IMR-90 (cell line): ENCODE measurements around the gene PRUNE2. TPM values are rescaled to one million over a fixed set of nuclear protein-coding genes. Genes with fewer than 3 reads are reported as not detected.

Experiments used
- ATAC-seq: fragments of 200-7000 bp; cut with Tn5 transposase; 2 replicates; pipeline ENCODE4 v1.9.1; 2020; ENCODE audit warnings: low read depth, mild to moderate bottlenecking, moderate library complexity
- BruUV-seq: library from RNA; stranded (reverse); fragments of 400-500 nt; replicated peaks from 2 replicates; lab custom pipeline; 2021; lab: Mats Ljungman, UMichigan
- CTCF ChIA-PET: fragments of 300-600 bp; formaldehyde crosslinking; extraction: SDS; loops from one replicate; lab custom pipeline; 2021; ENCODE audit warnings: antibody characterized with exemption; lab: Yijun Ruan, JAX
- POLR2A ChIA-PET: fragments of 300-600 bp; sonication (Branson Sonifier 250); formaldehyde crosslinking; loops from one replicate; lab custom pipeline; 2022; ENCODE audit warnings: antibody characterized with exemption; ENCODE audit not compliant: unreplicated experiment; lab: Charles Lee
- DNase-seq: peaks from one replicate; pipeline ENCODE4 v3.0.0; 2013
- H2AFZ ChIP-seq: replicated peaks from 2 replicates; pipeline ENCODE3; 2013; ENCODE audit warnings: low read length, mild to moderate bottlenecking; ENCODE audit not compliant: poor library complexity
- H2AK5ac ChIP-seq: 2 replicates; pipeline ENCODE4 v1.6.1; 2013; ENCODE audit warnings: low read depth, low read length, inconsistent platforms
- H2AK9ac ChIP-seq: replicated peaks from 2 replicates; pipeline ENCODE3; 2013; ENCODE audit warnings: mild to moderate bottlenecking, low read depth, low read length, moderate library complexity; ENCODE audit not compliant: poor library complexity
- H2BK120ac ChIP-seq: 2 replicates; pipeline ENCODE4 v1.6.1; 2013; ENCODE audit warnings: low read depth, low read length, inconsistent platforms
- H2BK15ac ChIP-seq: 3 replicates; pipeline ENCODE4 v1.6.1; 2013; ENCODE audit warnings: low read depth, low read length, inconsistent platforms
- H2BK20ac ChIP-seq: 2 replicates; pipeline ENCODE4 v1.6.1; 2013; ENCODE audit warnings: low read depth, mild to moderate bottlenecking, inconsistent platforms, low read length, moderate library complexity
- H2BK5ac ChIP-seq: 2 replicates; pipeline ENCODE4 v1.6.1; 2013; ENCODE audit warnings: mild to moderate bottlenecking, low read depth, low read length, inconsistent platforms; ENCODE audit not compliant: poor library complexity, severe bottlenecking
- H3K14ac ChIP-seq: replicated peaks from 2 replicates; pipeline ENCODE4 v1.6.1; 2013; ENCODE audit warnings: low read depth, low read length, inconsistent platforms
- H3K18ac ChIP-seq: 2 replicates; pipeline ENCODE4 v1.6.1; 2013; ENCODE audit warnings: low read depth, low read length, control low read depth
- H3K23ac ChIP-seq: 2 replicates; pipeline ENCODE4 v1.6.1; 2013; ENCODE audit warnings: low read depth, low read length, inconsistent platforms
- H3K27ac ChIP-seq: 2 replicates; pipeline ENCODE4 v1.5.1; 2013; ENCODE audit warnings: mild to moderate bottlenecking, control low read depth, low read length; ENCODE audit not compliant: insufficient read depth
- H3K27me3 ChIP-seq: 2 replicates; pipeline ENCODE4 v1.6.1; 2013; ENCODE audit warnings: low read length; ENCODE audit not compliant: control insufficient read depth, insufficient read depth
- H3K36me3 ChIP-seq: 2 replicates; pipeline ENCODE4 v1.6.1; 2013; ENCODE audit warnings: low read length, mixed read lengths; ENCODE audit not compliant: control insufficient read depth, insufficient read depth
- H3K4ac ChIP-seq: 2 replicates; pipeline ENCODE4 v1.6.1; 2013; ENCODE audit warnings: low read depth, low read length, inconsistent platforms
- H3K4me1 ChIP-seq: 2 replicates; pipeline ENCODE4 v1.6.1; 2013; ENCODE audit warnings: low read length, mixed read lengths; ENCODE audit not compliant: control insufficient read depth, insufficient read depth
- H3K4me2 ChIP-seq: 2 replicates; pipeline ENCODE4 v1.6.1; 2013; ENCODE audit warnings: low read depth, mild to moderate bottlenecking, control low read depth, low read length, moderate library complexity
- H3K4me3 ChIP-seq: 2 replicates; pipeline ENCODE4 v1.5.1; 2013; ENCODE audit warnings: low read depth, mild to moderate bottlenecking, control low read depth, low read length, moderate library complexity; ENCODE audit not compliant: insufficient read depth
- H3K56ac ChIP-seq: 2 replicates; pipeline ENCODE4 v1.6.1; 2013; ENCODE audit warnings: low read length, inconsistent platforms; ENCODE audit not compliant: insufficient read depth; ENCODE audit errors: extremely low read depth
- H3K79me1 ChIP-seq, 2 experiments: 2 replicates each; pipeline ENCODE4 v1.6.1; 2013; ENCODE audit warnings: low read length in 2 of 2, inconsistent platforms in 1 of 2, low read depth in 1 of 2
- H3K9ac ChIP-seq: 2 replicates; pipeline ENCODE4 v1.6.1; 2013; ENCODE audit warnings: low read depth, low read length, control low read depth
- H3K9me1 ChIP-seq: 2 replicates; pipeline ENCODE4 v1.6.1; 2013; ENCODE audit warnings: low read length, inconsistent platforms; ENCODE audit not compliant: insufficient read depth
- H3K9me3 ChIP-seq: 2 replicates; pipeline ENCODE4 v1.6.1; 2013; ENCODE audit warnings: low read length; ENCODE audit not compliant: control insufficient read depth, insufficient read depth
- H4K20me1 ChIP-seq: 2 replicates; pipeline ENCODE4 v1.6.1; 2013; ENCODE audit warnings: low read length, inconsistent platforms; ENCODE audit not compliant: insufficient read depth
- H4K5ac ChIP-seq: 2 replicates; pipeline ENCODE4 v1.6.1; 2013; ENCODE audit warnings: mild to moderate bottlenecking, low read depth, low read length, control low read depth
- H4K8ac ChIP-seq, 2 experiments: 2 replicates each; pipeline ENCODE4 v1.6.1; 2013; ENCODE audit warnings: low read depth in 2 of 2, low read length in 2 of 2, control low read depth in 1 of 2, inconsistent platforms in 1 of 2
- H4K91ac ChIP-seq: 2 replicates; pipeline ENCODE4 v1.6.1; 2013; ENCODE audit warnings: low read depth, low read length, inconsistent platforms; ENCODE audit not compliant: insufficient read depth
- MAZ ChIP-seq: IDR thresholded peaks from 2 replicates; pipeline ENCODE4 v1.6.1; 2012; ENCODE audit warnings: low read depth, mild to moderate bottlenecking, low read length, improper control_type of control experiment, moderate library complexity, borderline replicate concordance
- WGBS, 2 experiments: methylation state at CpG; one replicate each; pipeline versions ENCODE4 v1.1.5 to v1.1.7; 2013; ENCODE audit warnings: missing lambda C conversion rate in 2 of 2; ENCODE audit not compliant: insufficient read length in 1 of 2; ENCODE audit errors: extremely low coverage in 2 of 2; 5-methylcytosine and 5-hydroxymethylcytosine counted together
- dilution Hi-C: fragments of 300-500 bp; cut with HindIII; formaldehyde crosslinking; loops from one replicate; pipeline ENCODE4 v1.14.3; 2018; ENCODE audit warnings: low sequenced_read_pairs; ENCODE audit not compliant: unreplicated experiment
- in situ Hi-C: fragments of 300-500 bp; cut with MboI; formaldehyde crosslinking; loops from 3 replicates; pipeline ENCODE4 v1.14.3; 2019; ENCODE audit warnings: low sequenced_read_pairs, inconsistent platforms, mixed read lengths
- intact Hi-C: fragments of 100-400 bp; cut with micrococcal nuclease; formaldehyde crosslinking; loops from 2 replicates; pipeline ENCODE4 v1.10.0; 2022
- polyA plus RNA-seq, 3 experiments: library from polyadenylated mRNA; depleted of rRNA; stranded (reverse); fragments of >200 nt; gene quantifications; 2 replicates each; pipeline ENCODE4 v1.2.3, GENCODE V29; 2012; ENCODE audit warnings: low replicate concordance in 1 of 3
- total RNA-seq: library from RNA; depleted of rRNA; stranded (reverse); fragments of >200 nt; gene quantifications from 2 replicates; pipeline ENCODE4 v1.2.3, GENCODE V29; 2012

PRUNE2 gene
- total and polyA plus RNA-seq, 2 of the 4 experiments (the other 2 are of a cell fraction): 0.70 to 1.6 TPM

DNA sequence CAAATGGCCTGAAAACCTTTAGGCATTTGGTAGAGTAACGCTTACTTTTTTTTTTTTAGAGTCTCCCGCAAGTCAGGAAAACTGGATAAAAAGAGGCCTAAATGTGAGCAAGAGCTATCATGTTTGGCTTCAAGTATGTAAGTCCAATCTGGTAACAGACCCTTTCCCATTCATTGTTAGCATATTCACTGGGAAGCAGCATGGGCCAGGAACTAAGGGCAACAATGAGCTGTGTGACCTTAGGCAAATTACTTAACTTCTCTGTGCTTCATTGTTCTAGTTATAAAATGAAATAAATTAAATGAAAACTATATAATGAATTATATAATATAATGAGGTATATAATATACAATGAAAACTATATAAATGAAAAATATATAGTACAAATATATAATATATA, 256.0 kb downstream of the PRUNE2 start:
- Histone ChIP-seq H2BK120ac (no peak overlapping the region), H3K27me3 (no peaks in the 10 kb centered on the region), H3K27ac (no peak overlapping the region), H3K4me3 (no peak overlapping the region), H3K79me1 (no peaks in the 10 kb centered on the region), H3K14ac (no peak overlapping the region), H3K23ac (no peak overlapping the region), H3K4ac (no peak overlapping the region), H3K4me2 (no peak overlapping the region), H4K20me1 (no peaks in the 10 kb centered on the region), H2BK20ac (no peak overlapping the region), H4K91ac (no peak overlapping the region), H2AFZ (no peak overlapping the region), H2AK9ac (no peak overlapping the region), H3K18ac (no peak overlapping the region), H3K4me1 (peaks cover 11% of the 10 kb centered on the region), H3K9me1 (peaks cover 2% of the 10 kb centered on the region; the same call in 1 of the 2 replicates), H2BK15ac (no peak overlapping the region), H3K56ac (no peak overlapping the region), H3K9ac (no peak overlapping the region), H2BK5ac (no peak overlapping the region), H3K36me3 (no peaks in the 10 kb centered on the region), H3K9me3 (no peaks in the 10 kb centered on the region), H4K8ac (no peak overlapping the region), H2AK5ac (no peak overlapping the region), H4K5ac (no peak overlapping the region)
- BruUV-seq: no TSS peak
- DNase-seq: no peak
- CTCF ChIA-PET: interaction anchor here (0.7 to 2.1 kb wide), 3 partner anchors 10 to 116 kb away, joined by 4 to 6 read pairs (median 4); no protein-coding TSS in a partner anchor
- no peak for TF ChIP-seq MAZ
- intact Hi-C loops (loop anchor here (2.0 kb wide), 1 partner anchor 31 kb away; no protein-coding TSS in a partner anchor), in situ Hi-C loops (no loop called here), dilution Hi-C loops (no loop called here)
- WGBS, 2 experiments: no CpG with 5 or more reads among the region's 2 CpGs
- no peak for ATAC-seq
- POLR2A ChIA-PET: interaction anchor here (0.6 kb wide), 1 partner anchor 1528 kb away, joined by 3 read pairs; no protein-coding TSS in a partner anchor
